HG03378 (cell line): ENCODE data around the gene ZNF692.

Source experiments
- ATAC-seq: cut with Tn5 transposase; IDR thresholded peaks from one replicate; pipeline ENCODE4 v1.9.1; 2021; ENCODE audit warnings: mild to moderate bottlenecking, moderate library complexity; ENCODE audit not compliant: unreplicated experiment

The ZNF692 gene

DNA sequence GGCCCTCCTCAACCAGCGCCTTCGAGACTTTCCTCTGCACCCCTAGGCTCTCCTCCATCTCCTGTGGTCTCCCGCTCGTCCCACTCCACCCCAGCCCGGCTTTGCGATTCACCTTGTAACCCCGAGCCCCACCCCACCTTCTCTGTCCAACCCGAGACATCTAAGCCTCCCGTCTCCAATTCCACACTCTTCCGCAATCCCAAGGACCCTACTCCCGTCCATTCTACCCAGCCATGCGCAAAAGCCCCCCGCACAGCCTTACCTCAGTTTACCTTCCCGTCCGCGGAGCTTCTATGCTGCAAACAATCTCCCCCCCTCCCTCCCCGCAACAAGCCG, 33.3 kb downstream of the ZNF692 start:
- no peak for ATAC-seq

DNA sequence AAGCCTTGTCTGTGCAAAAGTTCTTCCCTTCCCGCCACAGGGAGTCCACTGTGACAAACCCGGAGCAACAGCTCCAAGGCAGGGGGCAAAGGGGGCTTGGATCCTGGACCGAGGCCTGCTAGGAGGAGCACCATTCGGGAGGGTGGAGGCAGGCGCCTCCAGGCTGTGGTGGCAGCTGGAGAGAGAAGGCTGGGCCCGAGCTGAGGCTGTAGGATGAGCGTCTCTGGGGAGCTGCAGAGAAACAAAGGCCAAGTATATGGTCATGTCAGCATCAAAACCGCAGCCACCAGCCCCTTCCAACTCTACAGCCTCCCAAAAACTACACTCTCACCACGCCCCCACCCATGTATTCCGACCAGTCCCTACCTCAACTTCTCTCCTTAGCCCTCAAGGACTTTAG, 33.7 kb downstream of the ZNF692 start:
- no peak for ATAC-seq

DNA sequence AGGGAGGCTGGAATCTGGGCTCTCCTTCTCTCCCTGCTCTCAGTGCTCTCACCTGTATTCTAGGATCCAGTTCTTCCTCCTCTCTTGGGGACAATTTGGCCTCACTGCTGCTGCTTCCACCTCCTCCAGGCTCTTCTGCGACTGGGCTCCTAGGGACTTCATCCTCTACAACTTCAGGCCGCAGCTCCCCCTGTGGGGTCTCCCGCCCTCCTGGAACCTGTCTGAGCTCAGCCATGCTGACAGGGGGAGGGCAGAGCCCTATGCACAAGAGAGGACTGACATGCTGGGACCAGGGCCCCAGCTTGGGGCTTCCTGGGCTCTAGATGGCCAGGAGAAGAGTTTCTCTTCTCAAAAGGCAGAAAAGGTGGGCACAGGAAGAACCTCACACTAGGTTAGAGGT, 34.2 kb downstream of the ZNF692 start:
- no peak for ATAC-seq

GRCh38 chr1:248824301-248824700, 34.6 kb downstream of the ZNF692 start:
- no peak for ATAC-seq

DNA sequence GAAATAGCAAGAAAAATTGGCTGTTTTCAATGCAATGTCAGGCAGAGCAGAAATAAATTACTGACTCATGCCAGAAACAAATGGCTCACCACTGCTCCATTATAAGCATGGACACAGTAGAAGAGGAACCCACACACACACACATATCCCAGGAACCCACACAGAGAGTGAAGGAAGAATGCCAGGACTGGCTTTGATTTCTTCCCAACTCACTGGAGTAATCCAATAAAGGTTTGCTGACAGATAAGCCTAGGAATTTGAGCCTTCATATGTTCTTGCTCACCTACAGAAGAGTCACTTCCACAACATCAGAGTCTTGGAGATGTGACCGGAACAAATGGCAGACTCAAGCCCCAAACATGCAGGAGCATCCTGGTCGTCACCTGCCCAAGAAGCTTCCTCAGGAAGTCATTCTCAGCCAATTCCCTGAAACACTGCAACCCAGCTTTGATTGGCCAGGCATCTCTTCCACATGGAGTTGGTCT, 35.3 kb downstream of the ZNF692 start:
- ATAC-seq: no peak

DNA sequence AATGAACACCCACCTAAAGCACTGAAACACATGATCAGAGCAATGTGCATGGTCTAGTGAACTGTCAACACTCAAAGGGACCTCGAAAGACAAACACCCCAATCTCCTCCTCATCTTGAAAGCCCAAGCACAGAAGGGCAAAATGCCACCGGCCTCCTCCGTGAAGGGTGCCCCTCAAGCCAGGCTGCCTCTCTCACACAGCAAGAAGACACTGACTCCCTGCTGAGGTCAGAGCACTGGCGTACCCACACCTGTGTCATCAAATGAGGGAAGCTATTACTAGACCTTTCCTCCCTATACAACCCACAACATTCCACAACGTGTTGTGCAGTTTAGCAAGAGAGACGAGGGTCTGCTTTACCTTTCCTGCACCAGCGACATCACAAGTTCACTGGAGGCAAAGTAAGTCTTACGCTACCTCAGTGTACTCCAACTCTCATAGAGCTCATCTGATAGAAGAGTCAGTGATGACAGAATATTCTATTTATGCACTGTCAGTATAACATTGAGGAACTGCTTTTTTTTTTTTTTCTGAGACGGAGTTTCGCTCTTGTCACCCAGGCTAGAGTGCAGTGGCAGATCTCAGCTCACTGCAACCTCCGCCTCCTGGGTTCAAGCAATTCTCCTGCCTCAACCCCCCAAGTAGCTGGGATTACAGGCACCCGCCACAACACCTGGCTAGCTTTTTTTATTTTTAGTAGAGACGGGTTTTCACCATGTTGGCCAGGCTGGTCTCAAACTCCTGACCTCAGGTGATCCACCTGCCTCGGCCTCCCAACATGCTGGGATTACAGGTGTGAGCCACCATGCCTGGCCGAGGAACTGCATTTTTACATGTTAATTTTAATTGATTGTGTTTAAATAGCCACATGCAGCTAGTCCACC, 36.5 kb downstream of the ZNF692 start:
- ATAC-seq: peak; percentile 46

- no peak for ATAC-seq
These were observed 37.2 kb downstream of the ZNF692 start for GRCh38 chr1:248821641-248822040.

DNA sequence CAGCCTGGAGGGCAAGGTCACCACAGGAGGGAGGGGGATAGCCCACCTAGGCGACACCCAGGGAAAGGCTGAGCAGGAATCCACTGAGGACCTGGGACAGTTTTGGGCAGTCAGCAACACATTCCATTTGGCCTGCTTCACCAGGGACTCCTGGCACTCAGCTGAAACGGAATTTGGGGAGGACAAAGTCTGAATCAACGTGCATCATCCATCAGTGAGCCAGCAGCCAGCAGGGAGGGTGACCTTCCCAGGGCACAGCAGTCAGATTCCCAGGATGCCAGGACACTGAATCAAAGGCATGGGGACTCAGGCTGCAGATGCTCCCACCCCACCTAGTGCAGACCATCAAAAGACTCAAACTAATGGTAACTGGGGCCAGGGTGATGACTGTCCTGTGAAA, 37.8 kb downstream of the ZNF692 start:
- ATAC-seq: no peak

GRCh38 chr1:248820041-248820585, 38.8 kb downstream of the ZNF692 start:
- no peak for ATAC-seq

- no peak for ATAC-seq
These were observed 40.1 kb downstream of the ZNF692 start for GRCh38 chr1:248818505-248819374.

DNA sequence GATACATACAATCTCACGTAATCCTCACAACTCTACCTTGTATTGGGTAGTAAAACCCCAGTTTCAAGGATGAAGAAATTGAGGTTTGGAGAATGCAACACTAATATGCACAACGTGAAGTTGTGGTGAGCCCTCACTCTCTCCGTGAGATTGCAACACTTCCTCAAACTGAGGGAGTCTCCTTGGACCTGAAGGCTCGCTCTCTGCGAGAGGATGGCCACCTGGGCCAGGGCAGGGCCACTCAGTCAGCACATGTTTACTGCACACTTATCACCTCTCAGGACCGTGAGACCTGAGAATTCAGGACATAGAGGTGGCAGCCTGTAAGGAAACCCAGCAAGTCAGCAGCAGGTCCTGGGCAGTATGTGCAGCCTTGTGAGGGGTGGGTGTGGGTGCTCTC, 41.8 kb downstream of the ZNF692 start:
- no peak for ATAC-seq

GRCh38 chr1:248816042-248816851, 42.6 kb downstream of the ZNF692 start:
- ATAC-seq: no peak

DNA sequence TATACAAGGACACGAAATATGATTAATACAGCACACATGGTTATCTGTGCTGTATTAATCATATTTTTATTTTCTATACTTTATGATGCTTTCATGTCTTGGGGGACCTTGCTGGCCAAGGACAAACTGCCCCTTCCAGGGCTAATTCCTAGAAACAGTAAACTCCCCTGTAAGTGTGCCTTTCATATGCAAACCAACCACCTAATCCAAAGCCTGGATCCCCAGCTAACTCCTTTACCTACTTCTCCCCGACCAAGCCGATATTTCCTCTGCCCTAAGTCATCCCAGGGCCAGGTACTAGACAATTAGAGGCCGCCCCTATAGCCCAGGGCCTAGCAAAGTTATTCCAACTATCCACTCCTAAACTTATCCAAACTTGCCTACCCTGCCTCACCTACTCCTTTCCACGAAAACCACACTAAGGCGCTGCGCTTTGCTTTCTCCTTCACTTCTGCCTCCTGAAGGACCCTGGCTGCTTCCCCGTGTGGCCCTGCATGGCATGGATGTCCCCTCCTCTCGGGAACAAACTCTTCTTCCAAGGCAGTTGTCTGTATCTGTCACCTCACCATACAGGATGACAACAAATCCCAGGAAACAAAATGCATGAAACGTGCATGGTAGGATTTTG, 43.4 kb downstream of the ZNF692 start:
- ATAC-seq: no peak

- no peak for ATAC-seq
These were observed 44.5 kb downstream of the ZNF692 start for GRCh38 chr1:248814351-248814750.

GRCh38 chr1:248813546-248813945, 45.3 kb downstream of the ZNF692 start:
- no peak for ATAC-seq

DNA sequence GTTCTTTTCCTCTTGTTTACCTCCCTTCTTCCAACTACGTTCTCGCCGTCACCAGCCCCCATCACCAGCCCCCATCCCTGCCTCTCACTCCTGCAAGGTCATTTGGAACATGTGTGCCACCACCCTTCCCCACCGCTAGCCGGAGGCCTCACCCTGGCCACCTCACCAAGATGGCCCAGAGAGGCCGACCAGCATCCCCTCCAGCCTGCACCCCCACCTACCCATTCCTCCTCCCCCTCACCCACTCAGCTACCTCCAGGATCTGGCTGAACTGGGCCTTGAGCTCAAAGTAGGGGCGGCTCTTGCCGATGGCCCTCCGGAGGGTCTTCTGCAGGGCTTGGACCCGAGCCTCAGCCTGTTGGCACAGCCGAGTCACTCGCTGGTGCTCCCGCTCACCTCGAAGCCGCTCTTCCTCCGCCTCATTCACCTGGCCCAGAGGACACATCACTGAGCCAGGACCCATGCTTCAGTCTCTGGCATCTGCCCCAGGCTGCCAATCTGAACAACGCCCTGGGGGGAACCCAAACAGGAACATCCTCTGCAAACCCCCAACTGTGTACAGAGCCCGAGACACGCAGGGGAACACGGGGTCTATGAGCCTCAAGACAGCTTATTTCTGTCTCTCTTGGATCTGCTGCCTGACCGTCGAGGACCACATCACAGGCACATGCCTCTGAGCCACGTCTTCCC, 46.0 kb downstream of the ZNF692 start:
- ATAC-seq: no peak

DNA sequence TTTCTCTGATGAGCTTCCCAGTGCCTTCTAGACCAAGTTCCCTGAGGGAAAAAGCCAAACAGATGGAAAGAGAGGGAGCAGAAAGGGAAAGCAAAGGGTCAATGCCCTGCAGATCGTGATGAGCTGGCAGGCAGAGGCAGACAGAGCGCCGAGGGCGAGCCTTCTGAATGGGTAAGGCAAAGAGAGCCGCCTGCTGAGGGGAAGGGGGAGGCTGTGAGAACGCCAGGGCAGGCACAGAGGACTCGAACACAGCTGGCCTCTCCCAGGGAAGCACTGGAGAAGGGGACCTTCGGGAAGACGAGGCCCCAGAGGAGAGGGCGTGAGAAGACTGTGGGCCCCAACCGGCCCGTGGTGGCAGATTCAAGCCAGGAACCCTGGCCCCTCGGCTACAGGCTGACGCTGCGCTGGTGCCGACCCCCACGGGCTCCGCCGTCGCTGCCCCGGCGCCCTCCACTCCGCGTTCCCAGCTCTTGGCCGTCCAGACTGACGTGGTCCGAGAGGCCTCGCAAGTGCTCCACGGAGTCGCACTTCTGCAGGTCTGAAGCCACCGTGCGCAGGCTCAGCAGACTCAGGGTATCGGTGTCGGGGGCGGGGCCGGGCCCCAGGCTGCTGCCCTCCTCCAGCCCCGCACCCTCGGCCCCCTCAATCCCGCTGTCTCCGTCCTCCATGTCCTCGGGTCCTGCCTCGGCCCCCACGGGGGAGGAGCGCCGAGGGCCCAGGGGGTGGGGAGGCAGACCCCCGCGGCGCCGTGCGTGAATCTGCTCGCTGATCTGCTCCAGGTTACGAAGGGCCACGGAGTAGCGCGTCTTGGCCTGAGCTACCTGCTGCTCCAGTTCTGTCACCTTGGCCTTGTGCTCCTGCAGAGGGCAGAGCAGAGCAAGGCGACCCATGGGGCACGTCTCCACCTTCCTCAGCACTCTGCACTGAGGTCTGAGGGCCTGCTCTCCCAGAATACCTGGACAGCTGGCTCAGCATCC, 47.1 kb downstream of the ZNF692 start:
- no peak for ATAC-seq

GRCh38 chr1:248810727-248811513, 48.0 kb downstream of the ZNF692 start:
- ATAC-seq: no peak
